OCI-LY3 (cell line): Measurements from ENCODE around the gene LETMD1.

Experiments
- EZH2phosphoT487 ChIP-seq: fragments of 200-600 bp; shearing (Covaris generic); IDR thresholded peaks from 2 replicates; pipeline ENCODE4 v1.6.1; 2018; ENCODE audit warnings: antibody characterized with exemption, mixed run types, low read depth
- TF ChIP-seq, protein P1 (sequence below): fragments of 200-600, 300-600 bp; sonication (generic); IDR thresholded peaks from 2 replicates; pipeline ENCODE4 v1.5.1; 2014; ENCODE audit warnings: antibody characterized with exemption, low read length, low read depth

DNA sequence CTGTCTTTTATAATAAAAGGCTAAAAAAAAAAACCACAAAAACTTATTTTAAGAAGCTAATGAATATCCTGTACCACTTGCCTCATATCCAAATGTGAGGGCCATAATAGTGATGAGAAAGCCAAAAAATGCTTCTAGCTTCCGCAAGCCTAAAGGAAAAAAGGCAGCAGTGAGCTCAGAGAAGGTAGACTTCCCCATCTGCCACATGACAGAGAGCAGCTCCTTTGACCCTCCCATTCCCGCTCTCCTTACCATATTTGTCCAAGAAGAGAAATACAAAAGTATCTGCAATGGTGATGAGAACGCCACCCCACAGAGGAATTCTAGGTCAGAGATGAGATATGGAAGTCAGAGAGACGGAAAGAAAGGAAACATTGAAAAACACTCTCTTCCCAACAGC lies 49.0 kb upstream of the LETMD1 start:
- TF ChIP-seq, protein P1, sequence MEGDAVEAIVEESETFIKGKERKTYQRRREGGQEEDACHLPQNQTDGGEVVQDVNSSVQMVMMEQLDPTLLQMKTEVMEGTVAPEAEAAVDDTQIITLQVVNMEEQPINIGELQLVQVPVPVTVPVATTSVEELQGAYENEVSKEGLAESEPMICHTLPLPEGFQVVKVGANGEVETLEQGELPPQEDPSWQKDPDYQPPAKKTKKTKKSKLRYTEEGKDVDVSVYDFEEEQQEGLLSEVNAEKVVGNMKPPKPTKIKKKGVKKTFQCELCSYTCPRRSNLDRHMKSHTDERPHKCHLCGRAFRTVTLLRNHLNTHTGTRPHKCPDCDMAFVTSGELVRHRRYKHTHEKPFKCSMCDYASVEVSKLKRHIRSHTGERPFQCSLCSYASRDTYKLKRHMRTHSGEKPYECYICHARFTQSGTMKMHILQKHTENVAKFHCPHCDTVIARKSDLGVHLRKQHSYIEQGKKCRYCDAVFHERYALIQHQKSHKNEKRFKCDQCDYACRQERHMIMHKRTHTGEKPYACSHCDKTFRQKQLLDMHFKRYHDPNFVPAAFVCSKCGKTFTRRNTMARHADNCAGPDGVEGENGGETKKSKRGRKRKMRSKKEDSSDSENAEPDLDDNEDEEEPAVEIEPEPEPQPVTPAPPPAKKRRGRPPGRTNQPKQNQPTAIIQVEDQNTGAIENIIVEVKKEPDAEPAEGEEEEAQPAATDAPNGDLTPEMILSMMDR: no peak
- TF ChIP-seq EZH2phosphoT487: no peak
